ENCODE data around the gene RIMS1. TPM values are rescaled to one million over a fixed set of nuclear protein-coding genes. Genes with fewer than 3 reads are reported as not detected.

The RIMS1 gene
- total and polyA plus RNA-seq, 4 donors = 0.09 to 0.17 TPM; not detected in 2

DNA sequence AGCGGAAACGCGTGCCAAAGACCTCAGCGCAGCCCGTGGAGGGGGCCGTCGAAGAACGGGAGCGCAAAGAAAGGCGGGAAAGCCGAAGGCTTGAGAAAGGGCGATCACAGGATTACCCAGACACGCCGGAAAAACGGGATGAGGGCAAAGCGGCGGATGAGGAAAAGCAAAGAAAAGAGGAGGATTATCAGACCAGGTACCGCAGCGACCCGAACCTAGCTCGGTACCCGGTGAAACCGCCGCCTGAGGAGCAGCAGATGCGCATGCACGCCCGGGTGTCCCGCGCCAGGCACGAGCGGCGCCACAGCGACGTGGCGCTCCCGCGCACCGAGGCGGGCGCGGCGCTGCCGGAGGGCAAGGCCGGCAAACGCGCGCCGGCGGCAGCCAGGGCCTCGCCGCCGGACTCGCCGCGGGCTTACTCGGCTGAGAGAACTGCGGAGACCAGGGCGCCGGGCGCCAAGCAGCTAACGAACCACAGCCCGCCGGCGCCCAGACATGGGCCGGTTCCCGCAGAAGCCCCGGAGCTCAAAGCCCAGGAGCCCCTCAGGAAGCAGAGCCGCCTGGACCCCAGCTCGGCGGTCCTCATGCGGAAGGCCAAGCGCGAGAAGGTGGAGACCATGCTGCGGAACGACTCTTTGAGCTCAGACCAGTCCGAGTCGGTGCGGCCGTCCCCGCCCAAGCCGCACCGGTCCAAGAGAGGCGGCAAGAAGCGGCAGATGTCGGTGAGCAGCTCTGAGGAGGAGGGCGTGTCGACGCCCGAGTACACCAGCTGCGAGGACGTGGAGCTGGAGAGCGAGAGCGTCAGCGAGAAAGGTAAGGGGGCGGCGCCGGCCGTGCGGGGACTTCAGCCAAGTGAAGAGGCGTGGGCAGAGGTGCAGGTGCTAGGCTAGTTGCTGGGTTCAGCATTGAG is 296.2 kb downstream of the RIMS1 start:
- H3K27ac ChIP-seq (ENCODE audit: low read depth in 1 of 2, low read length in 2 of 2) = no peak overlapping the region
- H3K4me3 ChIP-seq (ENCODE audit: low read depth in 1 of 3, low read length in 3 of 3) = peak overlapping the region; percentile 23 to 54 (median 39)
- DNase-seq (ENCODE audit: low spot score) = no peak
- no peak overlapping the region for H3K9ac ChIP-seq (ENCODE audit: low read depth in 1 of 2, low read length in 2 of 2)
- no peaks in the 10 kb centered on the region for H3K36me3 ChIP-seq (ENCODE audit: control insufficient read depth in 4 of 4, insufficient read depth in 3 of 4, low read depth in 1 of 4, low read length in 3 of 4)
- TF ChIP-seq, protein P1, sequence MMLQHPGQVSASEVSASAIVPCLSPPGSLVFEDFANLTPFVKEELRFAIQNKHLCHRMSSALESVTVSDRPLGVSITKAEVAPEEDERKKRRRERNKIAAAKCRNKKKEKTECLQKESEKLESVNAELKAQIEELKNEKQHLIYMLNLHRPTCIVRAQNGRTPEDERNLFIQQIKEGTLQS (IDR thresholded peaks at IDR 0.05) = no peak
- TF ChIP-seq GABPA (IDR thresholded peaks at IDR 0.05 in 1 of 2, conservative IDR thresholded peaks at IDR 0.05 in 1 of 2) = no peak
- TF ChIP-seq, protein P2, sequence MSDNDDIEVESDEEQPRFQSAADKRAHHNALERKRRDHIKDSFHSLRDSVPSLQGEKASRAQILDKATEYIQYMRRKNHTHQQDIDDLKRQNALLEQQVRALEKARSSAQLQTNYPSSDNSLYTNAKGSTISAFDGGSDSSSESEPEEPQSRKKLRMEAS (IDR thresholded peaks at IDR 0.05) = no peak
- TF ChIP-seq, protein P3, sequence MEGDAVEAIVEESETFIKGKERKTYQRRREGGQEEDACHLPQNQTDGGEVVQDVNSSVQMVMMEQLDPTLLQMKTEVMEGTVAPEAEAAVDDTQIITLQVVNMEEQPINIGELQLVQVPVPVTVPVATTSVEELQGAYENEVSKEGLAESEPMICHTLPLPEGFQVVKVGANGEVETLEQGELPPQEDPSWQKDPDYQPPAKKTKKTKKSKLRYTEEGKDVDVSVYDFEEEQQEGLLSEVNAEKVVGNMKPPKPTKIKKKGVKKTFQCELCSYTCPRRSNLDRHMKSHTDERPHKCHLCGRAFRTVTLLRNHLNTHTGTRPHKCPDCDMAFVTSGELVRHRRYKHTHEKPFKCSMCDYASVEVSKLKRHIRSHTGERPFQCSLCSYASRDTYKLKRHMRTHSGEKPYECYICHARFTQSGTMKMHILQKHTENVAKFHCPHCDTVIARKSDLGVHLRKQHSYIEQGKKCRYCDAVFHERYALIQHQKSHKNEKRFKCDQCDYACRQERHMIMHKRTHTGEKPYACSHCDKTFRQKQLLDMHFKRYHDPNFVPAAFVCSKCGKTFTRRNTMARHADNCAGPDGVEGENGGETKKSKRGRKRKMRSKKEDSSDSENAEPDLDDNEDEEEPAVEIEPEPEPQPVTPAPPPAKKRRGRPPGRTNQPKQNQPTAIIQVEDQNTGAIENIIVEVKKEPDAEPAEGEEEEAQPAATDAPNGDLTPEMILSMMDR (IDR thresholded peaks at IDR 0.05; ENCODE audit: low read depth, low read length, missing input control) = no peak
- no peak for TF ChIP-seq SP1 (IDR thresholded peaks at IDR 0.05)
- TF ChIP-seq TAF1 (conservative IDR thresholded peaks at IDR 0.05) = no peak
- TF ChIP-seq JUND (IDR thresholded peaks at IDR 0.05) = no peak
- TF ChIP-seq HNF4G (IDR thresholded peaks at IDR 0.05) = no peak
- TF ChIP-seq, protein P4, sequence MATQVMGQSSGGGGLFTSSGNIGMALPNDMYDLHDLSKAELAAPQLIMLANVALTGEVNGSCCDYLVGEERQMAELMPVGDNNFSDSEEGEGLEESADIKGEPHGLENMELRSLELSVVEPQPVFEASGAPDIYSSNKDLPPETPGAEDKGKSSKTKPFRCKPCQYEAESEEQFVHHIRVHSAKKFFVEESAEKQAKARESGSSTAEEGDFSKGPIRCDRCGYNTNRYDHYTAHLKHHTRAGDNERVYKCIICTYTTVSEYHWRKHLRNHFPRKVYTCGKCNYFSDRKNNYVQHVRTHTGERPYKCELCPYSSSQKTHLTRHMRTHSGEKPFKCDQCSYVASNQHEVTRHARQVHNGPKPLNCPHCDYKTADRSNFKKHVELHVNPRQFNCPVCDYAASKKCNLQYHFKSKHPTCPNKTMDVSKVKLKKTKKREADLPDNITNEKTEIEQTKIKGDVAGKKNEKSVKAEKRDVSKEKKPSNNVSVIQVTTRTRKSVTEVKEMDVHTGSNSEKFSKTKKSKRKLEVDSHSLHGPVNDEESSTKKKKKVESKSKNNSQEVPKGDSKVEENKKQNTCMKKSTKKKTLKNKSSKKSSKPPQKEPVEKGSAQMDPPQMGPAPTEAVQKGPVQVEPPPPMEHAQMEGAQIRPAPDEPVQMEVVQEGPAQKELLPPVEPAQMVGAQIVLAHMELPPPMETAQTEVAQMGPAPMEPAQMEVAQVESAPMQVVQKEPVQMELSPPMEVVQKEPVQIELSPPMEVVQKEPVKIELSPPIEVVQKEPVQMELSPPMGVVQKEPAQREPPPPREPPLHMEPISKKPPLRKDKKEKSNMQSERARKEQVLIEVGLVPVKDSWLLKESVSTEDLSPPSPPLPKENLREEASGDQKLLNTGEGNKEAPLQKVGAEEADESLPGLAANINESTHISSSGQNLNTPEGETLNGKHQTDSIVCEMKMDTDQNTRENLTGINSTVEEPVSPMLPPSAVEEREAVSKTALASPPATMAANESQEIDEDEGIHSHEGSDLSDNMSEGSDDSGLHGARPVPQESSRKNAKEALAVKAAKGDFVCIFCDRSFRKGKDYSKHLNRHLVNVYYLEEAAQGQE (IDR thresholded peaks at IDR 0.05) = no peak
- no peak for TF ChIP-seq FOXA2 (IDR thresholded peaks at IDR 0.05)
- no peak for TF ChIP-seq RAD21 (IDR thresholded peaks at IDR 0.05)
- no peak for TF ChIP-seq NR2F2 (IDR thresholded peaks at IDR 0.05)
- TF ChIP-seq YY1 (IDR thresholded peaks at IDR 0.05) = no peak
- H3K4me1 ChIP-seq (ENCODE audit: control insufficient read depth in 4 of 4, insufficient read depth in 4 of 4, low read length in 3 of 4) = peaks cover 0 to 12% (median 6%) of the 10 kb centered on the region in 4 donors
- peaks cover 0 to 9% (median 2%) of the 10 kb centered on the region in 4 donors for H3K27me3 ChIP-seq (ENCODE audit: control insufficient read depth in 4 of 4, insufficient read depth in 4 of 4, low read length in 3 of 4)
- WGBS = 6% methylated on average over 100 of the region's 100 CpGs
- no peaks in the 10 kb centered on the region for H3K9me3 ChIP-seq (ENCODE audit: control insufficient read depth in 4 of 4, low read length in 3 of 4)

DNA sequence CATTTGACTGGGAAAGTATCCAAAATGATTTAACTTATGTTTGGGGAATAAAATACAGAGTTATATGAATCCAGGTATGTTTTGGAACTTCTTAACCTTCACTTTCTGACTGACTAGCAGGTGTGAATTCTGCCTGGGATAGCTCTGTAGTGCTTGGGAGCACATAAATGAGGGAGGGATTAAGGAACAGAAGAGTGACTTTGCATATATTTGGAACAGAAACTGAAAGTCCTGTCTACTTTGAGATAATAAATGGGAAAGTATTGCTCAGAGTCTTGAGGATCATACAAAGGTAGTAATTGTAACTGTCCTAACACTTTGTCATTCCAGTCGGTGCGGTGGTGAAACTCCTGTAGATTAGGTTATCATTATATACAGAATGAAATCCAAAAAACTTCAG is 317.6 kb downstream of the RIMS1 start:
- no peaks in the 10 kb centered on the region for H3K27me3 ChIP-seq (ENCODE audit: control insufficient read depth in 4 of 4, insufficient read depth in 4 of 4, low read length in 3 of 4)
- H3K36me3 ChIP-seq (ENCODE audit: control insufficient read depth in 4 of 4, insufficient read depth in 3 of 4, low read depth in 1 of 4, low read length in 3 of 4) = no peaks in the 10 kb centered on the region
- WGBS = 49% methylated on average over 2 of the region's 2 CpGs
- H3K27ac ChIP-seq (ENCODE audit: low read depth in 1 of 2, low read length in 2 of 2) = no peak overlapping the region
- TF ChIP-seq FOXA2 (IDR thresholded peaks at IDR 0.05) (no peak), TAF1 (conservative IDR thresholded peaks at IDR 0.05) (no peak), JUND (IDR thresholded peaks at IDR 0.05) (no peak), RAD21 (IDR thresholded peaks at IDR 0.05) (no peak), YY1 (IDR thresholded peaks at IDR 0.05) (no peak), RXRA (IDR thresholded peaks at IDR 0.05) (no peak), SP1 (IDR thresholded peaks at IDR 0.05) (no peak)
- TF ChIP-seq, protein P2 (IDR thresholded peaks at IDR 0.05) = no peak
- TF ChIP-seq, protein P5, sequence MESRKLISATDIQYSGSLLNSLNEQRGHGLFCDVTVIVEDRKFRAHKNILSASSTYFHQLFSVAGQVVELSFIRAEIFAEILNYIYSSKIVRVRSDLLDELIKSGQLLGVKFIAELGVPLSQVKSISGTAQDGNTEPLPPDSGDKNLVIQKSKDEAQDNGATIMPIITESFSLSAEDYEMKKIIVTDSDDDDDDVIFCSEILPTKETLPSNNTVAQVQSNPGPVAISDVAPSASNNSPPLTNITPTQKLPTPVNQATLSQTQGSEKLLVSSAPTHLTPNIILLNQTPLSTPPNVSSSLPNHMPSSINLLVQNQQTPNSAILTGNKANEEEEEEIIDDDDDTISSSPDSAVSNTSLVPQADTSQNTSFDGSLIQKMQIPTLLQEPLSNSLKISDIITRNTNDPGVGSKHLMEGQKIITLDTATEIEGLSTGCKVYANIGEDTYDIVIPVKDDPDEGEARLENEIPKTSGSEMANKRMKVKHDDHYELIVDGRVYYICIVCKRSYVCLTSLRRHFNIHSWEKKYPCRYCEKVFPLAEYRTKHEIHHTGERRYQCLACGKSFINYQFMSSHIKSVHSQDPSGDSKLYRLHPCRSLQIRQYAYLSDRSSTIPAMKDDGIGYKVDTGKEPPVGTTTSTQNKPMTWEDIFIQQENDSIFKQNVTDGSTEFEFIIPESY (IDR thresholded peaks at IDR 0.05) = no peak
- no peak overlapping the region for H3K4me3 ChIP-seq (ENCODE audit: low read depth in 1 of 3, low read length in 3 of 3)
- H3K9ac ChIP-seq (ENCODE audit: low read depth in 1 of 2, low read length in 2 of 2) = no peak overlapping the region
- no peaks in the 10 kb centered on the region for H3K9me3 ChIP-seq (ENCODE audit: control insufficient read depth in 4 of 4, low read length in 3 of 4)
- H3K4me1 ChIP-seq (ENCODE audit: control insufficient read depth in 4 of 4, insufficient read depth in 4 of 4, low read length in 3 of 4) = no peaks in the 10 kb centered on the region
- no peak for DNase-seq (ENCODE audit: low spot score)

Data from liver (tissue), 9 donors.